HCT116 (cell line): ENCODE results near the gene TATDN2.

ENCODE experiments used
- CTCF ChIP-seq, 3 experiments: fragments of 200-600 bp in 1 of 3; sonication (generic) in 1 of 3; IDR thresholded peaks in 2 of 3; conservative IDR thresholded peaks in 1 of 3; 2 replicates each; pipeline ENCODE4 v1.5.1; 2012 to 2017; ENCODE audit warnings: low read depth in 2 of 3, low read length in 2 of 3, antibody characterized with exemption in 1 of 3, borderline replicate concordance in 1 of 3, control low read depth in 1 of 3, mild to moderate bottlenecking in 1 of 3, mixed read lengths in 1 of 3, mixed run types in 1 of 3, moderate library complexity in 1 of 3; ENCODE audit not compliant: insufficient read depth in 1 of 3
- EZH2 ChIP-seq: fragments of 200-600 bp; sonication (generic); IDR thresholded peaks from 2 replicates; pipeline ENCODE4 v1.6.1; 2017; ENCODE audit warnings: antibody characterized with exemption, mixed run types

DNA sequence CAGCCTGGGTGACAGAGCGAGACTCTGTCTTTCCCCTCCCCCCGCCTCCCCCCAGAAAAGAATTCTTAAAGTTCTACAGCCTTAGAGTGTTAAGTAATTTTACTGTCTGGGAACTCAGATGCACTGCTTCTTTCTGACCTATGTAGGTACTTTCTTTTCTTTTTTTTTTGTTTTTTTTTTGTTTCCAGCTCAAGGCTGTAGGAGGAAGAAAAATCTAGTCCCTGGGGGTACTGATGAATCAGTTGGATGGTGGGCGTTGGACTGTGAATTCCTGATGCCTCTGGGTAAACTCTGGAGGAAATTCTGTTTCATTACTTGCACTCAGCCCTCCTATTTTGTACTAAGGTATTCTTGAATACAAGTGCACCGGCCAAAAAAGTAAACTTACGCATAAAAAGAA, 33.7 kb downstream of the TATDN2 start:
- TF ChIP-seq EZH2 (no peak), CTCF (IDR thresholded peaks at IDR 0.05 in 2 of 3, conservative IDR thresholded peaks at IDR 0.05 in 1 of 3; ENCODE audit: borderline replicate concordance in 1 of 3, insufficient read depth in 1 of 3, low read depth in 2 of 3, low read length in 2 of 3) (no peak)
